Suppressor macrophage (primary cell): ENCODE results near the gene TRPM3.

Source experiments
- DNase-seq, 4 experiments: peaks; one replicate each; pipeline ENCODE4 v3.0.0-alpha.2; 2020 to 2022
- total RNA-seq, 17 experiments: gene quantifications; one replicate each; lab custom pipeline; 2026; ENCODE audit warnings: mixed read lengths in 6 of 17, inconsistent platforms in 3 of 17; lab: John Stamatoyannopoulos, UW

The TRPM3 gene
- total RNA-seq, result 0 to 9.6 (median 0.06) reads per million in 17 experiments

DNA sequence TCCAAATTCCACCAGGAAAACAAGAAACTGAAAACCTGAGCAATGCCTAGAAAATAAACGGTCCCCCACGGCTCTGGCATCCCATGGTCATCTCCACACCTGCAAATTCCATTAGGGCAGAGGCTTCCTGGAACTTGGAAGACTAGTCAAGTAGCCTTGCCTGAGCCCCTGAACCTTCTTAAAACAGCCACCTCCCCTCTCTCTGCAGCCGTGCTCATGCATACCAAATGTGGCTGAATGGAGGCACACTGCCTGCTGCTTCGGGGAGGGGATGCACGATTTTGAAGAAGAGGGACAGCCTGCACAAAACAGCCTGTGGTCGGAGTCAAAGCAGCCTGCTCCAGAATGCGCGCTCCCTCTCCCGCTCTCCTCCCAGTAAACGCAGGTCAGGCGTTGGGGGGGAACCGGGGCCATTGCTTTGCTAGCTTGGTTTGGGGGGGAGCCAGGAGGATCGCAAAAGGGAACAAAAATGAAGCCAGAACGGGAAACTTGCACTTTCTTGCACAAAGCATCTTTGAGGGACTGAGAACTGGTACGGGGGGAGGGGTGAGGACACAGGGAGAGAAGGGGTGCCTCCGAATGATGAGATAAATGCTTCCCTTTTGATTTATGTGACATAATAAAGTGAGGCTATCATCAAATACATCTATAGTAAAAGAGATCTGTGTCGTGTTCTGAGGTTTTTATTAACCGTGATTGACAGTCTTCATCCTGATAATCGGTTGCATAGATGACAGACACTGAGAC lies at the start of gene TRPM3:
Gene TRPM3, minus strand, starts transcription at position 347 of the 747 bp plus-strand sequence. Its CDS starts 267 bp downstream, at position 80.
- no peak for DNase-seq

DNA sequence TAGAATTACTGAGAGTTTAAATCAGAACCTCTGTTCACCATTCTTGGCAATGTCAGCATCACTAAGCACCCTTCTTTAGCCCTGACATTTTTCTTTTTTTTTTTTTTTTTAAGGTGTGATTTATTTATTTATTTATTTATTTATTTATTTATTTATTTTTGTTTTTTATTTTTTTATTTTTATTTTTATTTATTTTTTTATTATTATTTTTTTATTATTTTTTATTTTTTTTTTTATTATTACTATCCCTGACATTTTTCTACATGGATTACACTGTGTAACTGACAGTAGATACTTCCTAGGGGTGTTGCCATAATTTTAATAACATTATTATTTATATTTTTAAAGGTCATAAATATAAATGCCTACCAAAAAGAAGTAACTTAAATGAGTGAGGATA lies 47.0 kb upstream of the TRPM3 start:
- DNase-seq, result no peak

DNA sequence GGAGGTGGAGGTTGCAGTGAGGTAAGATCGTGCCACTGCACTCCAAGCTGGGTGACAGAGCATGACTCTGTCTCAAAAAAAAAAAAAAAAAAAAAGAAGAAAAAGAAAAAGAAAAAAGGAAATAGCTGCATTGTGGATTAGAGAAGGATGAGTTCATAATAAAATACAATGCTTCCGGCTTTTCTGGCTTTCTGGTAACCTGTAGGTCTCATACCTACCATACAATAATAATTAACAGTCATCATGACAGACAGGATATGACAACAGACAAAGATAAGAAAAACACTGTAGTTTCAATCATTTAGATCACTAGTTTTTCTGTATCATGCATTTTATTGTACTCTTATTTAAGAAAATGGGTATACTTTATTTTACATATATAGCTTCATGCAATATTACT lies 40.7 kb upstream of the TRPM3 start:
- no peak for DNase-seq

DNA sequence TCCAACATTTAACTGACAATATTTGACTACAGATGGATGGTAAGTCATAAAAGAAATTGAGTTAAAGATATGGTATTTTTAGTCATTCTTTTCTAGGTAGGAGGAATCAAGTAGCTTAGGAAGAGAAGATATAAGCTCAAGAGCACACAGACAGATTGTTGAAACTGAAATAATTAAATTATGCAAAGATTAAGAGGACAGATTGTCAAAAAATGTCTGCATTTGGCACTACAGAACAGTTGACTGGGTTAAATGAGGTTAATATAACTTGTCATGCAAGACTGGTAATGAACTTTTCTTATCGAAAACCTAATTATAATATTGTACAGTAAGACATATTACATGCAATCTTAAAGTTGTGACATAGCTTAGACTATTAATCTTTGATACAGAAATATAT lies 36.3 kb upstream of the TRPM3 start:
- DNase-seq, result no peak

DNA sequence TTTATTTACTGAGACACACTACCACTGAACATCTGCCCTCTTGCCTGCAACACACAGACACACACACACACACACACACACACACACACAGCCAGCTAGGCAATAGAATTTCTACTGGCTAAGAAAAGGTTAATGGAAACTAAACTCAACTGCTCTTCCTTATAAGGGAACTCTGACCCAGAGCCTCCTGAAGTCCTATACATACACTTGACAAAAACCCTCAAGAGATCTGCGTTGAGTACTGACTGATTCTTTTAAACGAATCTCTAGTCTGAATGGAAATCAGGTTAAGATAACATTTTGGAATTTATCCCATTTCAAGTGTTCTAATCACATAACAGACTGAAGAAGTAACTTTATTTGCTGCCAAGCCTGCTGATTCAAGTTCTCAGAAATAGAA lies 25.9 kb upstream of the TRPM3 start:
- no peak for DNase-seq

DNA sequence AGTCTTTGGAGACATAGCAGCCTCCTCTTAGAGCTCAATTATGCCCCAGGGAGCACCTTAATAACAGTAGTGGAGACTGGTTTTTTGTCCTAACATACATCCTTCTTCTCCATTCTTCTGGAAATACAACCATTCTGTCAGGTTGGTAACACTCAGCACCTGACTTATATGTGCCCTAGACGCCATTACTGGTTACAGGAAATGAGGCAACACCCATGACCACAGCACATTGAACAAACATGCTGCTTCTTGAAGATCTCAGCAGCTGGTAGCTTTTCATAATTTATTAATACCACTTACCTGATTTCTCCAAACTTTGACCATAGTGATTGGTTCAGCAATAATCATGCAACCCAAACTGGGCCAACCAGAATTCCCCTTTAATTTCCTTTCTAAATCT lies 25.1 kb upstream of the TRPM3 start:
- DNase-seq, result no peak

DNA sequence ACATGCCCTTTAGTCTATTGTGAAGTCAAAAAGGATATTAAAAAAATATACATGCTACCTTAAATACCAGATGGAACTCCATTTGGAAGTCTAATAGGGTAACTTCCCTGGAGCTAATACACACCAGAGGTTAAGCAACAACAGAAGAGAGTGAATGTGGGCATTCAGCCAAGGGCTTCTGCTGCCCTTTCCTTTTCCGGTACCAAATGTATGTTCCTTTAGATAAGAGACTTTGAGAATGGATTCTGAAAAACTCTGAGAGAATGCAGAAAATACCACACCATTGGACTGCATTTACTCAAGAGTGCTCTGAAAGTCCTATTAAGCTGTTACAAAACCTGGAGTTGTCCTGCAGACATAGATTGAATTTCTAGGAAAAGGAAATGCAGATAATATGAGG lies 23.8 kb upstream of the TRPM3 start:
- no peak for DNase-seq

DNA sequence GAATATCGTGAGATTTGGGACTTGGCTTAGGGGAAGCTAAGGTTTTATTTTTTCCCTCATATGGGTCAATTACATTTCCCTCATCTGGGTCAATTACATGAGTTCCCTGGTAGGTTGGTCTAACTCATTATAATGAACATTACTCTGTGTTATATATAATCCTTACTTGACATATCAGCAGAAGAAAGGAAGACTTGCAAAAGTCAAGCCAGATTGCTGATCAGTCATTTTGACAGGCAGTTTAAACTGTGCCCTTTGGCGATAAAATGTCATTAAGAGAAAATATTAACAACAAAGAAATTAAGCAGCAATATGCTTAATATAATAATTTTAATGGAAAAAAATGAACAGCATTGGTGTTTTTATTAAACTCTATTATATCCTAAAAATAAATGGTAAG lies 23.1 kb upstream of the TRPM3 start:
- no peak for DNase-seq

DNA sequence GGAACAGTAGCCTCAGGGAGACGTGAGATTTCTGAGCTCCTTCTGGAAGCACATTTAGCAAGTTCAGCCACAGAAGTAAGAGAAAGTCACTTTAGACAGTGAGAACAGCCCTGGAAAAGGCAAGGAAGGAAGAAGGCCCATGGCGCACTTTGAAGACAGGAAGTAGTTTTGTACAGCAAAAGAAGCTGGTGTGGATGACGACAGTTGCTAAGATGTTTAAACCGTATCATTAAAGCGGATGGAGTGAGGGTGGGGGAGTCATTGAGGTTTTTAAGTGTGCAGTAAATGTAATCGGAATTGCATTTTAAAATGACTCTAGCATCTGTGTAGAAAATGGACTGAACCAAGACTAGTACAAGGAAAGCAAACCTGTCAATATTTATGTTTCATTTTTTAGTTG lies 15.3 kb upstream of the TRPM3 start:
- no peak for DNase-seq

DNA sequence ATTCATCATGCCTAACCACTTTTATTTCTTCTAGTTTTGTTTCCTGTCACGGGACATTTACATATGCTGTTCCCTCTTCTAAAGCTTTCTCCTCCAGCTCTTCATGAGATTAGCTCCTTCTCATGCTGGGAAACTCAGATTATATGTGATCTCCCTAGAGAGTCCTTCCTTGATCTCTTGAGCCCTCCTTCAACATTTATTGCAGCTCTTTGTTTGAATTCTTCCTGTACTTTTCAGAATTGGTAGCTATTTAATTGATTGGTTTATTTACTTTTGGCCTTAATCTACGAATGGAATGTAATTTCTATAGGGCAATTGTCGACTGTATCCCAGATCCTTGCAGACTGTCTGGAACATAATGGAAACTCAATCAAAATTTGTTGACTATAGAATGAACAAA lies 9.7 kb upstream of the TRPM3 start:
- no peak for DNase-seq

DNA sequence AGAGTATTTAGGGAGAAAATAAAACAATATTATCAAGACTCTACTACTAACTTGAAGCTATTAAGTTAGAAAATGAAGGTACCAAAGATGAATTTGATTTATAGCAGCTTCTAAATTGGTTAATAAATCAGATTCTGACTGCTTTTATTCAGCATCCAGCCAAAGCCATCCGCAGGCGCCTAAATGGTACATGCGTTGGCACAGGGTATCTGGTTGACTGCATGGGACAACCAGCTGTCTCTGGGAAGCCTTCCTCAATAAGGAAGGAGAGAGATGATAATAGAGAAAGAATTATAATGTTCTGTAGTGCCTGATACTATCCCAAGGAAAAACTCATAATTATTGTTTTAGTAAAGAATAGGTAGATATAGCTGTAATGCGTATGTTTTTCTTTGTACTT lies 9.1 kb upstream of the TRPM3 start:
- no peak for DNase-seq

DNA sequence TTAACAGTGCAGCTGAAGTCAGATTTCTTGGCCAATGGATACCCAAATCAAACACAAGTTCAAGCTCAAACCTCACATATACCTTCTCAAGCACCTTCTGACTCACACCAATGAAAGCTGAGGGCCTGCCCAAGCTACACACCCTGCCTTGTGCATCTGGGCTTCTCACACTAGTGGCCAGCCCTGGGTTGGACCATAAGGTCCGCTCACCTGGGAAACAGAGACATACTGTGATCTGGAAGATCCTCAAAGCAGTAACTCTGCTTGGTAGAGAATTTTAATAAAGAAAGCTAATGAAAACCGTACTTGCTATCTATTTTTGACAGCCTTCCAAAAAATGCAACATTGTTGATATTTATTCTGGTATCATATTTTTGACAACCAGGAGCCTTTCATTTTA lies 7.4 kb upstream of the TRPM3 start:
- no peak for DNase-seq

DNA sequence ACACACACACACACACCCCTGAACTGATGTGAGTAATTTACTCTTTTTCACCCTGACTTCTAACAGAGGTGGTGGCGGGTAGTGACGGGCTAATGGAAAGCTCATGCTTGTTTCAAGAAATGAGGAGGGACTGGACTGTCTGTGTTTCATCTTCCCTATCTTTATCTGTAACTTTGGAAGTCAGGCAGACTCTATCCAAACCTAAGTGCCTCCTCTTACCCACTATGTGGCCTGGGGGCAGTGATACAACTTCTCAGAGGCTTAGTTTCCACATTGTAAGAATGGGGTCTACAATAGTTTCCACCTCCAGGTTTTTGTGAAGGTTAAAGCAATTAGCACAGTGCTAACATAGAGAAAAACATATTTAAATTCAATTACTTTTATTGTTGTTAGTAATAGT lies 5.9 kb upstream of the TRPM3 start:
- no peak for DNase-seq

DNA sequence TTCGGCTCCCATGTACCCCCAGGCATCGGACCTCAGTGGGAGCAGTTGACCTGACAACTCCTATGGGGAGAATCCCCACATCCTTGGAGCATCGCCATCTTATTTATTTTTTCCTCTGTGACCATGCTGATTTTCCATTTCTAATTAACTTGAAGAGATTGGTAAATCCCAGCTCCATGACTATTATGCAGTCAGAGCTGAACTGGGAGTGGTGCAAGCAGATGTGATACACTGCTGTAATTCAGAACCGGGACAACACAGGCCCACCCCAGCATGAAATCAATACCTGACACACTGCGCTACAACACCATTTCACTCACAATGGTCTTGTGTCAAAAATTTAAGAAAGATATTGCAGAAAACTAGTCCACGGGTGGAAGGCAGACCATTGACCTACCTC lies 1.0 kb upstream of the TRPM3 start:
- no peak for DNase-seq

DNA sequence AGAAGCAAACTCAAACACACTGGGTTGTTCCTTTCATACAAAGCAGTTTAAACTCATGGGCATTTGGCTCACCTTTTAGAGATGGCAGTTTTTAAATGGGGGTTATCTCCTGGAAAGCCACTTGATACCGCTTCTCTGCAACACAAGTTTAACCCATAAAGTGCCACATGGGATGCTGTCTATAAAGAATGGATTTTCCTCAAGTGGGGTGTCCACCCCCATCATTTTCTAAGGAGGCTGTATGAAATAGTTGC lies 528 bp upstream of the TRPM3 start:
- DNase-seq, result no peak

DNA sequence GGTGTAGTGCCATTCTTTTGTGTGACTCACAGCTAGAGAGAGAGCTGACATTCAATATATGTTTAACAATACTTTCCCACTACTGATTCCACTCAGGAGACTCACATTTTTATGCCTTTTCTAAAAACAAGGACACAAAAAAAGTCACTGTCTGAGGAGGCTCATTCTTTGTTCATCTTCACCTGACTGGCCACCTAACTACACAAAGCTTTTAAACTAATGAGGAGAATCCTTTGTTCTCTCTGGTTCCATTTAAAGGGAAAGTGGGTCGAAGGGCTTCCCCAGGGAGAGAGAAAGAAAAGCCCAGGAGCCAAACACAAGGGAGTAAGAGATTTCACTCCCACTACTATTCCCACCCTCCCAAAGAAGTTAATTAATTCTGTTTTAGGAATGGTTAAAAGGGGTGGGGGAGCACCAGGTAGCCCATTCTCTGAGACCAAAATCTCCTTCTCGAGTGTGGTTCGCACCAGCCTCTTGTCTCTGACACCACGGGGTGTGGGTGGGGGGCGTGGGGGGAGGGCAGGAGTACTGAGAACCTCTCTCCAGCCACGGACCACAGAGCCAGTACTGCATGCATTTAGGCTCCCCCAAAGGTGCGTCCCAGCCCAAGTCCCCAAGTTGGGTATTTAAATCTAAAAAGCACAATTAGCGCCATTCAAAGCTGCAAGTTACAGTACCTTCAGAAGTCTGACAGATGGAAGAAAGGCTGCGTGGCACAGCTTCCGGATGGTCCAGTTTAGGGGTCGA lies 747 bp downstream of the TRPM3 start:
- no peak for DNase-seq

DNA sequence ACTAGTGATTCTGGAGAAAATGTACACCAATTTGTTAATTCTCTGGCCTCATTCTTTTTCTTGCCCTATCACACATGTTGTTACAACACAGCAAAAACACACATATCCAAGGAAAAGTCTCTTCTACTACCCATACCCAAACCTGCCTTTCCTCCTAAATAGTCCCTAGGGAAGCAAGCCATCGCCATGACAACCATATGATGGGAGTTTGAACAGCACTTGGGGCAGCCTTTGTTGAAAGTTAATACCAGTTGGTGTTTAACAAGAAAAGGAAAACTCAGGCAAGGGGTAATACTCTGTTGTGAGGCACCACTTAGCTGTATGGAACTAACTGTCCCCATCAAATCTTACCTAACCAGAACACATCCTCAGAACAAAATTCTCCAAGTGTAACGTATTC lies 1.7 kb downstream of the TRPM3 start:
- no peak for DNase-seq

DNA sequence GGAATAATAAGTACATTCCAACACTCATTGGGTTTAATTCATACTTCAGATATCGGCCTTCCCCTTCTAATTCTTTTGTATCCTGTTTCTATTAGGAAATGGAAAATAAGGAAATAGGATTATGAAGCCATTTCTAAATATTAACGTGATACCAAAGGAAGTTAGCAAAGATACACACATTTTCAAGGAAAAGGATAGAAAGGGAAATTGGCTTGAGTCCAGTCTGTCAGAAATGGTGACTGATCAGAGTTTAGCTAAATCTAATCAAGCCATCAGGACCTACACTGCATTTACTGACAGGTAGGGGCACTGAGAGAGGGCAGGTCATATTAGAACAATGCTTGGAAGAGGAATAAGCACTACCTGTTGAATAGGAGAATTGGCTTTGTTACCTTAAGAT lies 3.1 kb downstream of the TRPM3 start:
- no peak for DNase-seq

DNA sequence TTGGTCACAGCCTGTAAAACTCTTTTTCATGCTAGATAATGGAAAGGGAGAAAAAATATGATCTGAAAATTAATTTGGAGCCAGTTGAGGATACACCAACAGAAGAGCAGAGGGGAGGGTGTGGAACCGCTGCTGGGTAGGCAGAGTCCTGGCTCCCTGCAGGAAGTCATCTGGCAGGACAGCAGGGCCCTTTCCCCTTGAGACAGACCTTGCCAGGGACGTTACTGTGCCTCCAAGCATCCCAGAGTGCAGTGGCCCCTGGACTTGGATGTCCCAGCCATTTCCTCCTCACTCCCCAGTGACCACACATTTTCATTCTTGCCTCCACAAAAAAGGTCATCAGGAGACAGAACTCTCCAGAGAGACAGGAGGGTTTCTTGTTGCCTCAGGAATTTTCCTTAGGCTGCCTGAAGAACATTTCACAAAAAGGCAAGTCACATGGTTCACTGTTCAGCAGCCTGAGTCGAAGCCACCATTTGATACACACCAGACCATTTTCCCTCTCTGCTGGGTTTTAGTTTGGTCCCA lies 5.9 kb downstream of the TRPM3 start:
- no peak for DNase-seq

DNA sequence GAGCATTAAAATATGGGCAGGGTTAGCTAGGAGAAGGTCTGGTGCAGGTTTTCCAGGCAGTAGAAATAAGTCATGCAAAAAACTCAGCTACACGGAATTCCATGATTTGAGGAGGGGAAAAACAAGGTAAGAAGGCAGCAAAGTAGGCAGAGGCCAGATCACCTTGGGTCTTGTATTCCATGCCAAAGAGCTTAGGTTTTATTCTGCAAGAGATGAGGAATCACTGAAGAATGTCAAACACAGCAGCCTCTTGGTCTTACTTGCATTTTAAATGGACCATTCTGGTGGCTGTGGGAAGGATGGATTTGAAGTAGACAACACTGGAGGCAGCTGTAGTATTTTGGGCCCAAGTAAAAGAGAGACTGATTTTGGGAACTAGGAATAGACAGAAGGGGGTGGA lies 8.6 kb downstream of the TRPM3 start:
- DNase-seq, result no peak

DNA sequence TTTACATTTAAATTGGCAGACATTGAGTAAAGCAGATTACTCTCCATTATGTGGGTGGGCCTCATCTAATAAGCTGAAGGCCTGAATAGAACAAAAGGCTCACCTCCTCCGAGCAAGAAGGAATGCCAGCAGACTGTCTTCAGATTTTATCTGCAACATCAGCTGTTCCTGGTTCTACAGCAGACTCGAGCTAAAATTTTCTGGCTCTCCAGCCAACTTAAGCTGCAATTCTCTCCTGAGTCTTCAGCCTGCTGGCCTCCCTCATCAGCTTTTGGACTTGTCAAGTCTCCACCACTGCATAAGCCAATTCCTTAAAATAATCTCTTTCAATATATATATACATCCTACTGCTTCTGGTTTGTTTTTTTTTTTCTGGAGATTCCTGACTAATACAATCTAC lies 12.5 kb downstream of the TRPM3 start:
- DNase-seq, result no peak

DNA sequence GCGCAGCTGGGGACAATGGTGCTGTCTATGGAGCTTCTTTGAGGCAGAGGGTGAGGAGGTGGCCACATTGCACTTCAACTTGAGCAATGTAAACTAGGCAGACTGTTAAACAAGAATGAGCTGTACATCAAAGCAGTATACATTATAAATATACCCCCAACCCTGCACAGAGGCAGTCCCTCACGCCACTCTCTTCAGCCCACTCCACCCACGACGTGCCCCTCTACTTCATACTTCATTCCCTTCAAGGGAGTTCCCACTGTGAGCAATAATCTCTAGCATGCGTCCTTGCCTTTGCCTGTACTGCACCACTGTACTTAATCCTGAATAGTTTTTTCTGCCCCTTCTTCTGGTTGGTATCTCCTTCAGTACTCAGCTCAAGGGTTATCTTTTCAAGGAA lies 14.4 kb downstream of the TRPM3 start:
- DNase-seq, result no peak

DNA sequence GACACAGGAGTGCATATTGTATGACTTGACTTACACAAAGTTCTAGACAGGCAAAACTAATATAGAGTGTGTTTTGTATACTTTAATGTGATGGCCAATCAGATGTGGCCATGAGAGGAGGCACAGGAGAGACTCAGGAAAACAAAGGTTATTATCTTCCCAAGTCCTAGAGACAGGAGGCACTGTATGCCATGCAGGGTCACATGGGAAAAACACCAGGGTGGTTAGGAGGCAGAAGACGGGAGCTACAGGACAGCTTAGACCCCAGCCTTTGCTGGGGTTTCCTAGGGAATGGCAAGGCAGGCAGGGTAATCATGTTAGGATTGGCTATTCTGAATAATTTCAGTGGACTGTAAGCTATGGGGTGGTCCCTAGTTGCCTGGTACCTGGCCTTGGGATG lies 16.2 kb downstream of the TRPM3 start:
- no peak for DNase-seq

DNA sequence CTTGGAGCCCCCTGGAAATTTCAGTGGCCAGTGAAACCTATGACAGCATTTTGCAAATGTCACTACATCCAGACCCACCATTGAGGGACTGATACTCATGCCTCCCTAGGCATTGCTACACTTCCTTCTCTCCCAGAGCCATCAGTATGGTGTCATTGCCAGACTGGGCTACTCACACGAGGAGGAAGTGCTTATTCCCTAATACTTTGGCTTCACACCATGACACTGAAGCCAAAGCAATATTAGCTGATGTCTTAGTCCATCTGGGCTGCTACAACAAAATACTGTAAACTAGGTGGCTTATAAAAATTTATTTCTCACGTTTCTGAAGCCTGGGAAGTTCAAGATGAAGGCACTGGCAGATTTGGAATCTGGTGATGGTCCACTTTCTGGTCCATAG lies 22.6 kb downstream of the TRPM3 start:
- no peak for DNase-seq

DNA sequence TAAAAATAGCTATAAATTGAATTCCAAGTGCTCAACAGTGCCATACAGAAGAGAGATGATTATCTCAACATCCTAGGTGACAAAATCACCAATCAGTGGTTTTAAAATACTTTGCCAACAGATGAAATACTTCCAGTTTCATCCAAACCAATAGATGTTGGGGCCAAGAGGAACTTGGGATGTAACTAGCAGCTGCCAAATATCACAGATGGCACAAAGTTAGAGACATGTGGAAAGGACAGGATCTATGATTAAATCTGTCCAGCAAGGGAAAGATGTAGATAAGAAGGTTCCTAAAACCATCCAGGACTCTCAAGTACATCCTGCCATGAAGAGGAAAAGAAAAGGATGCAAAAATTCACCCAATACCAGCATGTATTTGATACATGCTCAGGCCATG lies 23.8 kb downstream of the TRPM3 start:
- DNase-seq, result no peak
